RWPE2 (cell line): ENCODE data around the gene SELENOM.
A peak's percentile ranks its signal among the peaks of the same experiment; 100 is the strongest.

ENCODE experiments used
- ATAC-seq: fragments of 200-7000 bp; cut with Tn5 transposase; 3 replicates; pipeline ENCODE4 v1.9.1; 2021; ENCODE audit warnings: low read depth
- DNase-seq: peaks from one replicate; pipeline ENCODE4 v3.0.0-alpha.2; 2020; ENCODE audit warnings: low spot score
- H3K27ac ChIP-seq: fragments of 450-650 bp; 2 replicates; pipeline ENCODE4 v1.5.1; 2017; ENCODE audit warnings: mild to moderate bottlenecking; ENCODE audit not compliant: poor library complexity, severe bottlenecking
- H3K27me3 ChIP-seq: fragments of 250-450 bp; sonication (Bioruptor Pico); 2 replicates; pipeline ENCODE4 v1.5.1; 2021; ENCODE audit warnings: mild to moderate bottlenecking, moderate library complexity; ENCODE audit not compliant: insufficient read depth, poor library complexity, severe bottlenecking
- H3K36me3 ChIP-seq: fragments of 250-450 bp; sonication (Bioruptor Pico); 2 replicates; pipeline ENCODE4 v1.5.1; 2020; ENCODE audit warnings: low read depth, mild to moderate bottlenecking, moderate library complexity
- H3K4me1 ChIP-seq: fragments of 250-450 bp; sonication (Bioruptor Pico); 2 replicates; pipeline ENCODE4 v1.5.1; 2021; ENCODE audit warnings: mild to moderate bottlenecking, moderate library complexity; ENCODE audit not compliant: insufficient read depth, poor library complexity, severe bottlenecking
- H3K4me3 ChIP-seq: fragments of 250-450 bp; sonication (Bioruptor Pico); 2 replicates; pipeline ENCODE4 v1.5.1; 2021; ENCODE audit warnings: mild to moderate bottlenecking, moderate library complexity; ENCODE audit not compliant: severe bottlenecking
- H3K9me3 ChIP-seq: fragments of 250-450 bp; sonication (Bioruptor Pico); 2 replicates; pipeline ENCODE4 v1.5.1; 2021; ENCODE audit warnings: mild to moderate bottlenecking, moderate library complexity; ENCODE audit not compliant: severe bottlenecking
- CTCF ChIP-seq: fragments of 450-650 bp; IDR thresholded peaks from one replicate; pipeline ENCODE4 v1.5.1; 2017; ENCODE audit warnings: mild to moderate bottlenecking, moderate library complexity; ENCODE audit not compliant: poor library complexity, severe bottlenecking

Gene SELENOM

GRCh38 chr22:31150615-31151014 is 43.2 kb upstream of the SELENOM start:
- peak; percentile 40 for TF ChIP-seq CTCF
- ATAC-seq (no peak), DNase-seq (no peak)
- Histone ChIP-seq H3K9me3 (peaks cover 2% of the 10 kb centered on the region), H3K4me1 (peaks cover 2% of the 10 kb centered on the region), H3K36me3 (no peaks in the 10 kb centered on the region), H3K4me3 (no peak overlapping the region), H3K27ac (no peak overlapping the region), H3K27me3 (no peaks in the 10 kb centered on the region)

GRCh38 chr22:31148953-31149627 is 41.7 kb upstream of the SELENOM start:
- Histone ChIP-seq H3K4me3 (no peak overlapping the region), H3K36me3 (no peaks in the 10 kb centered on the region), H3K27me3 (no peaks in the 10 kb centered on the region), H3K4me1 (no peaks in the 10 kb centered on the region), H3K27ac (no peak overlapping the region), H3K9me3 (peaks cover 2% of the 10 kb centered on the region)
- ATAC-seq: peak; percentile 96
- no peak for DNase-seq
- peak; percentile 96 for TF ChIP-seq CTCF

- no peaks in the 10 kb centered on the region for H3K27me3 ChIP-seq
- H3K4me3 ChIP-seq: no peak overlapping the region
- ATAC-seq (no peak; the same call in 2 of the 3 replicates), DNase-seq (no peak)
- H3K36me3 ChIP-seq: no peaks in the 10 kb centered on the region
- no peak for TF ChIP-seq CTCF
- peaks cover 2% of the 10 kb centered on the region for H3K9me3 ChIP-seq
- no peaks in the 10 kb centered on the region for H3K4me1 ChIP-seq
- no peak overlapping the region for H3K27ac ChIP-seq
Measured at GRCh38 chr22:31148488-31148887, 41.1 kb upstream of the SELENOM start.

- Histone ChIP-seq H3K4me3 (no peak overlapping the region), H3K9me3 (peaks cover 2% of the 10 kb centered on the region), H3K36me3 (no peaks in the 10 kb centered on the region), H3K27ac (no peak overlapping the region), H3K4me1 (no peaks in the 10 kb centered on the region), H3K27me3 (no peaks in the 10 kb centered on the region)
- ATAC-seq (no peak), DNase-seq (no peak)
- no peak for TF ChIP-seq CTCF
Measured at GRCh38 chr22:31144223-31144622, 36.9 kb upstream of the SELENOM start.

GRCh38 chr22:31143537-31143936 is 36.2 kb upstream of the SELENOM start:
- DNase-seq: no peak
- no peak for ATAC-seq
- no peaks in the 10 kb centered on the region for H3K36me3 ChIP-seq
- H3K27ac ChIP-seq: no peak overlapping the region
- no peaks in the 10 kb centered on the region for H3K27me3 ChIP-seq
- H3K4me1 ChIP-seq: no peaks in the 10 kb centered on the region
- TF ChIP-seq CTCF: no peak
- peaks cover 2% of the 10 kb centered on the region for H3K9me3 ChIP-seq
- H3K4me3 ChIP-seq: no peak overlapping the region
